Stimulated activated CD4-positive, alpha-beta T cell treated with anti-CD3 and anti-CD28 coated beads, Interleukin-15, amount 100 ng/mL, for 24 hours (primary cell): ENCODE results near the gene CNTROB.

Experiments used
- DNase-seq: peaks from one replicate; pipeline ENCODE4 v3.0.0-alpha.2; 2020

Gene CNTROB

DNA sequence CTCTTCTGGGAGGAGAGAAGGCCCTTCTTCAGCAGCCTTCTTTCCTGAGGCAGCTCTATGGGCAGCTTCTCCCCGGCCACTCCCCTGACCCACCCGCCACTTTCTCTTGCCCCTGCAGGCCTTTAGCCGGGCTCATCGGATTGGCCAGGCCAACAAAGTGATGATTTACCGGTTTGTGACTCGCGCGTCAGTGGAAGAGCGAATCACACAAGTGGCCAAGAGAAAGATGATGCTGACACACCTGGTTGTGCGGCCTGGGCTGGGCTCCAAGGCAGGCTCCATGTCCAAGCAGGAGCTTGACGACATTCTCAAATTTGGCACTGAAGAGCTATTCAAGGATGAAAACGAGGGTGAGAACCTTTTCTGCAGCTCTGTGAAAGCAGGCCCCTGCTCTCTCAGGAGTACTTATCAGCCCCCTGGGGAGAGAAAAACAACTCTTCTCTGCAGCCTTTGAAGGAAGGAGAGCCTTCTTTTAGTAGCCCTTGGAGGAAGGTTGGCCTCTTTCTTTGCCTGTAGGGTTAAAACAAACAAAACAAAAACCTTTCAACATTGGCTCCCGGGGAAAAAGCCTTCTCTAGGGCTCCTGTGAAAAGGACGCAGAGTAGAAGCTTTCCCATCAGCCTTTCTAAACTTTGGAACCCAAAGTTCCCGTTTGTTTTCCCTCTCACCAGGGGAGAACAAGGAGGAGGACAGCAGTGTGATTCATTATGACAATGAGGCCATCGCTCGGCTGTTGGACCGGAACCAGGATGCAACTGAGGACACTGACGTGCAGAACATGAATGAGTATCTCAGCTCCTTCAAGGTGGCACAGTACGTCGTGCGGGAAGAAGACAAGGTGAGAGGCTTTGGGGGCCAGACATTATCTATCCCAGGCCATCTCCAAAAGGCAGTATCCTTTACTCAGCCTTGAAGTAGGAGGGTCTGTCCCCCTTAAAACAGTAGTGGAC is 28.6 kb upstream of the CNTROB start:
- no peak for DNase-seq

DNA sequence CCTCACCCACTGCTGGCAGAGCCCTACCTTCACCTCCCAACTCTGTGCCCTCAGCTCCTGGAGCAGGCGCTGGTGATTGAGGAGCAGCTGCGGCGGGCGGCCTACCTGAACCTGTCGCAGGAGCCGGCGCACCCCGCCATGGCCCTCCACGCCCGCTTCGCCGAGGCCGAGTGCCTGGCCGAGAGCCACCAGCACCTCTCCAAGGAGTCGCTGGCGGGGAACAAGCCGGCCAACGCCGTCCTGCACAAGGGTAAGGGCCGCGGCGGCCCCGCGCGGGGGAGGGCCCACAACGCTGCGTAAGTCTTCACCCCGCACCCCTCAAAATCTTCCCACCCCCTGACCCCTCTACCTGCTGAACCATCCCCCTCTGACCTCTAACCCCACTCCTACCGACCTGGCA is 22.9 kb upstream of the CNTROB start:
- DNase-seq: no peak

DNA sequence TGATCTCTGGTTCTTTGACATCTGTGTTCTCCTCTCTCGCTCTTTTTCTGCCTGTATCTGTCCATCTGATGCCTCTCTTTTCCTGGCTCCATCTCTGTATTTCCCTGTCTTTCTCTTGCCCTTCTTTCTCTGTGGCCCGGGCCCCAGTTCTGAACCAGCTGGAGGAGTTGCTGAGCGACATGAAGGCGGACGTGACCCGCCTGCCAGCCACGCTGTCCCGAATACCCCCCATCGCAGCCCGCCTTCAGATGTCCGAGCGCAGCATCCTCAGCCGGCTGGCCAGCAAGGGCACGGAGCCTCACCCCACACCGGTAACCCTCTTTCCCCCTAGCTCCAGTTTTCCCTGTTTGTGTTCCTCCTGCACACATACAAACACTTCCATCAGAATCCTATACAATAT is 21.7 kb upstream of the CNTROB start:
- no peak for DNase-seq

DNA sequence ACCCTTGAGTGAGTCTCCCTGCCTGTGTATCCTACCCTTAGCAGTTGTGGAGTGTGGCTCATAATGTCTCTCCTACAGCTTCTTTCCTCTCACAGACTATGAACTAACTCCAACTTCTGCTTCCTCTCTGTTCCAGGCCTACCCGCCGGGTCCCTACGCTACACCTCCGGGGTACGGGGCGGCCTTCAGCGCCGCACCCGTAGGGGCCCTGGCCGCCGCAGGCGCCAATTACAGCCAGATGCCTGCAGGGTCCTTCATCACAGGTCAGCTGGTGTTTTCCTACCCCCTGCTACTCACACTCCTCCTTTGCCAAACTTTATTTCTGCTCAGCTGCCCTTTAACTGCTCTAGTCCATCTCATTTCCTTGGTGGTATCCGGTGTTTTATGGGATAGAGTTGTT is 21.3 kb upstream of the CNTROB start:
- DNase-seq: no peak

DNA sequence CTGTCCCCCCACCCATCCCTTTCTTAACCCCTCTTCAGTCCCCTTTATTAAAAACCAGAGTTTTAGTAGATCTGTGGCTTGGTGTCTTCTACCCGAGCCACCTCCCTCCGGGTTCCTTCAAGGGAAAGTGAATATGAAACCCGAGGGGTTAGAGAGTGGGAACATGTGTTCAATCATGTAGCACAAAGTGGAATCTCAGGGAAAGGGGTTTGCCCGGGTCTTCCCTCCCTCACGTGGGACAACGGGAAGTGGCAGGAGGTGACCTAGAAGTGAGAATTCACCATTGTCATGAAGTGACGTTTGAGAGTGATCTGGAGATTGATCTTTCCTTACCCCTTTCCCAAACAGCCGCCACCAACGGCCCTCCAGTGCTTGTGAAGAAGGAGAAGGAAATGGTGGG is 20.9 kb upstream of the CNTROB start:
- no peak for DNase-seq

DNA sequence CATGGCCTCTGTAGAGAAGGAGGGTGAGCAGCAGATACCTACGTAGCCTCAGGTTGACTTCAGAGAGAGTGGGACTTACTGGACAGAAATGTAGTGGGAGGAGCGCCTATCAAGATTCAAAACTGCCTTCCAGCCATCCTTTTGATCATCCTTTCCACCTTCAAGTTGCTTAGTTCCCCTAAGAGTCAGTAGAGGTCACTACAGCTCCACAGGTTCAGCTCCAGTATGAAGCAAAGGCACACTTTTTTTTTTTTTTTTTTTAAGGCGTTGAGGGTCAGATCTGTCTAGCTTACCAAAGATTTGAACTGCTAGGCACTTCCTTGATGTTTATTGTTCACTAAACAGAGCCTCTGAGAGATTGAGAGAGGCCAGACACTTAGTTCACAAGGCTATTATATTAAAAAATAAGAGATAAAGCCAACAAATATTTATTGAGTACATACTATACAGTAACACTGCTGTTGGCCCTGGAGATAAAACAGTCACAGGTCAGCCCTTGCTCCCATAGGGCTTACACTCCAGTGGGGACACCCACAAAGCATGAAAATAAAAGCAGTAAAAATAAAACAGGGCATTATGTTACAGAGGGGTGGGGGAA is 19.0 kb upstream of the CNTROB start:
- peak; percentile 47 for DNase-seq

DNA sequence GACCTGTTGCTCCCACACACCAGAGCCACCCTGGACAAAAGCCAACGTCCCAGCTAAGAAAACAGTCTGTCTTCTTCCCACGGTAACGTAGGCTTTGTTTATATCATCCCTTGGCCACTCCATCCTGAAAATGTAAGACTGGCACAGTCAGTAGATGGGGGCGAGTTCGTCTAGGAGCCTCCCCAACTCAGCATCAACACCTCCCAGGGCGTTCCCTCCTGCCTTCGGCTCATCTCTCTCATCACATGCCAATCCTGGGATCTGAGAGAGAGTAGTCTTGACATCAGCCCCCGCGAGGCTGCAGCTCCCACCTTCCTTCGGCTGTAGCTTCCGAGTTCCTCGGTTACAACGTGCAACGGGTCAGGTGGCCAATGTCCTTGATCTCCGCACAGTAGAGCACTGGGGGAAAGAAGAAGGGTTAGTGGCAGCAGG is 16.8 kb upstream of the CNTROB start:
- no peak for DNase-seq

DNA sequence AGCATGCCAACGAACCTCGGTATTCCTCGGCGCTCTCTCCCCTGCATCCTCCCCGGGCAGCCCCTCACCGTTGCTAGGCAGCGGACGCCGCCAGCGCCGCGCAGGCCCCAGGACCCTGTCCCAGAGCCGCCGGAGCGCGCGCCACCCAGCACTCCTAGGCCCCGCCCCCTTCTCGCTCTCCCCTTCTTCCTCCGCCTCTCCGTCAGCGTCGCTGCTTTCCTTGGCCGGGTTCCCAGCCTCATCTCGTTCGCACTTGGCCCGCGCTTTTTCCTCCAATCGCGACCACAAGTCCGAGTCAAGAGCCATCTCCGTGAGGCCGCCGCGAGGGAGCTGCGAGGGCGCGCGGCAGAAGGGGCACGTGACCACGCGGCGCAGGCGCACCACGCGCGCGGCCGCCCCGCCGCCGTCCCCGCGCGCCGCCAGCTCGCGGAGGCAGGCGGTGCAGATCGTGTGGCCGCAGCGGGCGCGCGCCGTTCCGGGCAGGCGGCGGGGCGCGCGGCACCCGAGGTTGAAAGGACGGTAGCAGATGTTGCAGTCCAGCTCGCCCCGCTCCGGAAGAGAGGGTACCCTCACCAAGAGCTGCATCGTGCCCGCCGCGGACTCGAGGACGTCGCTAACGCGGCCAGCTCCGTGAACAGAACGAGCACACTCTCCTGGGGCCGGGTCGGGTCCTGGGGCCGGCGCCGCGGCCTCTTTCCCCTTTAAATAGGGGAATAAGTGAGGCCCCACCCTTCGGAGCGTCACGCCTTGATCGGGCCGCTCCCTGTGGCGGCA is 16.2 kb upstream of the CNTROB start, which contains the start of gene RNF227:
TSS of gene RNF227 (minus strand) at position 679 of the 774 bp plus-strand sequence. CDS start at position 585, 94 bp downstream.
- DNase-seq: peak; percentile 95

DNA sequence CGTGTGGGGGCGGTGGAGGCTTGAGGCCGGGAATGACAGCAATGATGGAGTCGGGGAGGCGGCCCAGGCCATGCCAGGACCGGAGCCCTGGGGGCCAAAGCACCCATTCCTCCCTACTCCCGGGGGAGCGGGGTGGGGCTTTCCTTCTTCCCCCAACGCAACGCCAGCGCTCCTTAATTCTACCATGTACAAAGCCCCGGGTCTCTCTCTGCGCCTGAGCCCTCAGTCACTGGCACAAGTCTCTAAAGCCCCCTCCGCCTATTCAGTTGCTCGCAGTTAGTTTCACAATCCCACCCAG is 15.7 kb upstream of the CNTROB start:
- no peak for DNase-seq

DNA sequence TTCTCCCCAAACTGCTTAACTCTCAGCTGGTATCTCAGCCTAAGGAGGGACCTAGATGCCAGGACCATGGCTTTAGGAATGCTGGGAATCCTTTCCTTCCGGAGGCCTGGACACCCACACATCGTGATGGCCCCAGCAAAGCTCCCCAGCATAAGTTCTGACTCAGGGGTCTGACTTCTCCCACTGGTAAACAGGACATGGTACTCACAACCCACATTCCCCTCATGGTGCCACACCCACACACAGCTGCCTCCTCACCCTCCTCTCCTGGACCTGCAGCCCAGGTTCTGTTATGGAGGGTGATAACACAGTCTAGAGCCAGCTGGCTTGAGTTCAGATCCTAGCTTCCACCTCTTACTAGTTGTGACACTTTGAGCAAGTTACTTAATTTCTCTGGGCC is 15.2 kb upstream of the CNTROB start:
- no peak for DNase-seq

DNA sequence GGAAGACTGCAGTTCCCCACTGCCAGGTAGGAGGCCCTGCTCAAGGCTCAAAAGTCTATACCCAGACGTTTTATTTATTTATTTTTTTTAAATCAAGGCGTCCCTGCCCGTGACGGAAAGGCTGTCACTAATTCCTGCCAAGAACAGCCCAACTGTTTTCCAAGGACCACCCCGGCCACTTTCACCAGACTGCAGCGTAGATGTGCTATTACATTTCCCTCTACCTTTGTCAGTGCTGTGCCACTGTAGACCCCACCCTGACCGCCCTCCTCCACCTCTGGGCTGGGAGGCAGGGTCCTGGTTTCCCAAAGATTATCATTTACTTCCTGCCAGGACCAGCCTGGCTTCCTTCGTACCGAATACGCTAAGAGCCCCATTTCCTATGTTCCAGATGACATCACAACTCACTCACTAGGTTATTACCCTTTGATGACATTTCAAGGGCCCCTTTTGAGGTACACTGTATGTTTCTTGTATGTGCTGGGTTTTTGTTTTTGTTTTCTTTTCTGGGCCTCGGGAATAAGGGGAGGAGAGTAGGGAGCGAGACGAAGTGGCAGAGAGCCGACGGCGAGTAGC is 9.6 kb upstream of the CNTROB start:
- DNase-seq: no peak

DNA sequence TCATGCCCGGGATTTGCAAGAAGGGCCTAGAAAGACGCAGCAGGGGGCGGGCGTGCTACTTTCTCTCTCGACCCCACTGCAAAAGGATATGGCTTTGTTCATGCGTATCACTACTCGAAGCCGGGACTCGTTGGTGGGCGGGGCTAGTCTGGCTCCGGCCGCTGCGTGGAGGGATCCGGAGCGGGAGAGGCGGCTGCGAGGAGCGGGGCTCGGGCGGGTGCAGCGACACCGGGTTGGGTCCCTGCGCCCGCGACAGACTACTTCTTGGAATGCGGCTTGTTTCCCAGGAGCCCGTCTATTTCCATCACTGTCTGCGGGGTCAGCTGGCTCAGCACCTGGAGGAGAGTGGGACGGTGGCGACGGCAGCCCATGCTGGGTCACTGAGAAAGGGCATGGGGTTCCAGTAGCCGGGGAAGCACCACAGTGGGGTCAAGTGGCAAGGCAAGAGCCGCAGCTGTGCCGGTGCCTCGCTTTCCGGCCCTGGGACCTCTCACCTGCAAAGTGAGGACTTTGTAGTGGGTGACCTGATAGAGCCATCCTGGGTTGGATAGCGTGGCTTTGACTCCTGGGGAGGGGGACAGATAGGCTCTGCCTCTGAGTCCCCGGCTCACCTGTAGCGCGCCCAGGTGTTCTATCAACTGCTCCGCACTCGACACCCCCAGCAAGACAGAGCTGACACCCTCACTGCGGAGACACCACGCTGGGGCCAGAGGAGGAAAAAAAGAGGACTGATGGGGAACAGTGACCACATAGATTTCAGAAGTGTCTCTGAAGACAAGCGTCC is 9.0 kb upstream of the CNTROB start:
- peak; percentile 87 for DNase-seq

DNA sequence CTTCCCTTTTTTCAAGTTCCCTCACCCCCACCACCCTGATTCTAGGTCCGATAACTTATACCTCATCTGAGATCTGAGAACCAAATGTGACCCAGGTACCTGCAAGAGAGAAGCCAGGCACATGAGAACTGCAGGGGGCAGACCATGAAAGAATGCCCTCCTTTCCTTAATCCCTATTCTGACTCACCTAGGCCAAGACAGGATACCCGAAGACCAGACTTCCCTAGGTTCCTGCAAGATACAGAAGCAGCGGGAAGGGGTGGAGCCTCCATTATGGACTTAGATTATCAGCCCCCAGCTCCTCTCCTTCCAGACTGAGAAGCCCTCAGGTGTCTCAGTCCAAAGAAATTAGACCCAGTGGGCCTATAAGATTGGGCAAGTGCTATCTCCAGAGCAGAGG is 4.4 kb upstream of the CNTROB start:
- DNase-seq: no peak

DNA sequence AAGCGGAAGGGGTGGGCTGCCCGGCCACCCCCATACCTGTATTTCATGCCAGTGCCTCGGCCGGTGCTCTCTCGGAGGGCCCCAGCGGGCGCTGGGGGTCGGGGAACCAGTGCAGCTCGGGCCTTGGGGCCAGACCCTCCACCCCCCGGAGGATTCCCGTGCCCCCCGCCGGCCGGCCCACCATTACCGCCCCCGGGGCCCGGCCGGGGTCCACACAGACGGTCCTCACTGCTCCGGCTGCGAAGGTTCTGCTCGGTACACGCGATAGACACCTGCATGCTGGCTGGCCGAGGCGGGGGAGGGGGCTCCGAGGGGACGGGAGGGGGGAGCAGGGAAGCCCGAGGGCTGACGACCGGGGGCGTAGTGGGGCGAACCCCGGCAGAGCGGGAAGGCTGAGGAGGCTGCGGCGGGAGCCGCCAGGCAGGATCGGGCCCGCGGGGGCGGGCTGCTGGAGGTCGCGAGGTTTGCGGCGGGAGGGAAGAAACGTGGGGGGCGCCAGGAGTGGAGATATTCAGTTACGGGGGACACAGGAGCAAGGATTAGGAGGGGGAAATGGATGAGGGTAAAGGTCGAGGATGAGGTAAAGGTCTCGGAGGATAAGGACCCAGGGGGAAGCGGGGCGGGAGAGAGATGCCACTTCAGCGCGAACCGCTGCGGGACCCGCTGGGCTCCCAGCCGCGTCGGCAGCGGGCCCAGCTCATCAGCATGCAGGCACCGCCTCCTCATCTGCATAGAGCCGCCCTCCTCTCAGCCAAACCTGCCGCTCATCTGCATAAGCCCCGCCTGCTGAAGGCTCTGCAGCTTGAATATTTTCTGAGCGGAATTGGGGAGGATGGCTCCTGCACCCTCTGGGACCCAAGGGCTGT is 2.6 kb upstream of the CNTROB start, which contains the start of gene KCNAB3:
TSS of gene KCNAB3 (minus strand) at position 699 of the 866 bp plus-strand sequence. CDS start at position 278, 421 bp downstream.
- peak; percentile 76 for DNase-seq

DNA sequence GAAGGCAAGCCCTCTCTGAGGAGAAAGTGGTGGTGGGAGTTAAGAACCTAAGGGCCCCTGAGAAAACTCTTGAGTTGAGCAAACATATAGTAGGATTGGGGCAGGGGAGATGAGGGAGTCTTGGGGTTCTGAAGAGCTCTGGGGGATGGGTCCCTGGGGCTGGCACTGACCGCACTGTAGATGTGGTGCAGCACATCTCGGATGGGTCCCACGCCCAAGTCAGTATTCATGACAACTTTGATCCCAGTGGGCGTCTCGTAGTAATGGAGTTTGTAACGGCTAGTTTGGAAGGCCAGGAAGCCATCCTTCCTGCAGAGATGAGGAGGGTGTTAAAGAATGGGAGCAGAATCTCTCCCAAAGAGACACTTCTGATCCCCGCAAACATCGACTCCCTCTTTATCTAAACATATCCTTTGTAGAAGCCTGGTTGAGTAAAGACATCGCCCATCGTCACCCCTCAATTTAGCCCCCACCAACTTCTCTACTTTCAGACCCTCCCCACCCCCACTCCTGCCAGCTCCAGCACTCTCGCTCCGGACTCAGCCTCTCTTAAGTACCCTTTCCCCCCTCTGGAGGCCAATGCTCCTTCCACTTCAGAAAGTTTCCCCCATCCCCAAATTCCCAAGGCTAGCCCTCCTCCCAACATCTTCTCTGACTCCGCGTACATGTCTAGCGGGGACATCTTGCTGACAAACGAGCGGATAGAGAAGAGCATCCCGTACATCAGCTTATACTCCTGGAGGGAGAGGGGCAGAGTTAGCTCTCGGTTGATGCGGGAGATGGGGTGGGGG is 970 bp upstream of the CNTROB start:
- no peak for DNase-seq

DNA sequence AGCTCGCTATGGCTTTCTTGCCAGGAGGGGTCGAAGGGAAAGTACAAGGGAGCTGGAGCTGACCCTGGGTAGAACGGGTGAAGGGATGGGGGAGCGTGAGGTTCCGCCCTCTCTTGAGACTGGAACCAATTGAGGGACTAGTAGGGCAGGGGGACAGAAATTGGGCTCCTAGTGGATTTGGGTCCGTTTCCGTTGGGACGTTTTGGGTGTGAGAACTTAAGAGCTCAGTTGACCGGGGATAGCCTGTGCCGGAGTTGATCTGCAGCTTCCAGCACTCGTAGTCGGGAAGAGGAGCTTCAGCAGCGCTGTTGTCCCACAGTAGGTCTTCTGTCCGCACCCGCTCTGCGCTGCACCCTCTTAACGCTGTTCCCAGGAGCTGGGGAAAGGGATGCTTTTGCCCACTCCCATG is 481 bp downstream of the CNTROB start:
- DNase-seq: peak; percentile 51

DNA sequence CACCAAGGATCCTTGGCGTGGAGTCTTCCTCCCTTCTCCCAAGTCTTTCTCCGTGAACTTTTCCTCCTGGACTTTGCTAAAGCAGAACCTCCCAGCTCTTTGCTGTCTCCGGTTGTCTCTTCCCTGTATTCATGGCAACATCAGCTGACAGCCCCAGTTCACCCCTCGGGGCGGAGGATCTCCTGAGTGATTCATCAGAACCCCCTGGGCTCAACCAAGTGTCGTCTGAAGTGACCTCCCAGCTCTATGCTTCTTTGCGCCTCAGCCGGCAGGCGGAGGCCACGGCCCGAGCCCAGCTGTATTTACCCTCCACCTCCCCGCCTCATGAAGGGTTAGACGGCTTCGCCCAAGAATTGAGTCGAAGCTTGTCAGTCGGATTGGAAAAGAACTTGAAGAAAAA is 943 bp downstream of the CNTROB start:
- peak; percentile 48 for DNase-seq

DNA sequence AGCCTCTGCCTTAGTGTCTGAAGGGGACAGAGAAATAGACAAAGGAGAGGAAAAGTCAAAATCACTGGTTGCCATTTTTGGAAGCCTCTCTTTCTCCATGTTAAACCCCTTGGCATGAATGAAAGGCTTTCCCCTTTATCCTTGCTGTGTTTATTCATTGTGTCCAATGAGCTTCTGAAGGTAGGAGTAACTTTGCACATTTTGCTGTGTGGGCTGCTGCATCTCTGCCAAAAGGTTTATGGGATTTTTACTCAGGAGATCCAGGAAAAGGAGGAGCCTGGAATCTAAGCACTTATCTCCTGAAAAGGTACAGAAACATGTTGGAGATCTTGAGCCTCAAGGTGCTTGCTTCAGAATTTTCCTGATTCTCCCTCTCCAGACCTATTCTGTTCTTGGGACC is 3.9 kb downstream of the CNTROB start:
- DNase-seq: no peak

DNA sequence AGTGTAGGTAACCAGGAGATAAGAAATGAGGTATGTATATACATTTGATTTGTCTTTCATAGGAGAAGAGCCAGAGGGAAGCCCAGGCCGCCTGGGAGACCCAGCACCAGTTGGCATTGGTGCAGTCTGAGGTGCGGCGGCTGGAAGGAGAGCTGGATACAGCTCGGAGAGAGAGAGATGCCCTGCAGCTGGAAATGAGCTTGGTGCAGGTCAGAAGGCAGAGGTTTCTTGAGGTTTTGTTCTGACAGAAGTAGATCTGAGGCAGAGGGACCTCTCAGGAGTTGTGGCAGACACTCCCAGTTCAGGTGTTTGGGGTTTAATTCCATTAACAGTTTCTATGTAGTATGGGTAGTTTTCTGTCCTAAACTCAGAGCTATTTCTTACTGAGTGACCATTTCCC is 8.0 kb downstream of the CNTROB start:
- DNase-seq: no peak

DNA sequence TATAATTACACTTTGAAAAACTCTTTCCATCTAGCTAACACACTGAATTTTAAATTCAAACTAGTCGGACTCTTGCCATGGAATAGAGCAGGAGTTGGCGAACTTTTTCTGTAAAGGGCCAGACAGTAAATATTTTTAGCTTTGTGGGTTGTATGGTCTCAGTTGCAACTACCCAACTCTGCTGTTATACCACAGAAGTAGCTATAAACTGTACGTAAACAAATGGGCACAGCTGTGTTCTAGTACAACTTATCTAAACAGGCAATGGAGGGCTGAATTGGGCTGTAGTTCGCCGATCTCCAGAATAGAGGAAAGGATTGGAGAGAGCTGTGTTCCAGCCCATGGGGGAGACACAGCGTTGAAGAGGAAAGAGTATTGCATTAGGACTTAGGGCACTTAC is 8.7 kb downstream of the CNTROB start:
- DNase-seq: no peak

DNA sequence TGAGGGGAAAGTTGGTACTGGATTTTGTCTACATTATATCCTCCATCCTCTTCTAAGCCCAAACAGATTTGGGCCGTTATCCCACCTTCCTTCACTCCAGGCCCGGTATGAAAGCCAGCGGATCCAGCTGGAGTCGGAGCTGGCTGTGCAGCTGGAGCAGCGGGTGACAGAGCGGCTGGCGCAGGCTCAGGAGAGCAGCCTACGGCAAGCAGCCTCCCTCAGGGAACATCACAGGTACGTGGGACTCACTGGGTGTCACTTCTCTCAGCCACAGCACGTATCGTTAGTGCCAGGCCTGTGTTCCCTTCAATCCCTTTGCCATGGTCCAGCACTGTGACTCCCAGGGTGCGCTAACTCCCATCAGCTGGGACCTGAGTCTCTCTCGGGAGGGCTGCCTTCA is 11.3 kb downstream of the CNTROB start:
- no peak for DNase-seq
